Naive thymus-derived CD4-positive, alpha-beta T cell (primary cell): ENCODE data around the gene GNA12. TPM values are rescaled to one million over a fixed set of nuclear protein-coding genes. Genes with fewer than 3 reads are reported as not detected.
A peak's percentile ranks its signal among the peaks of the same experiment; 100 is the strongest.

Experiments
- ATAC-seq: fragments of 150-1000 bp; cut with Tn5 transposase; 2 replicates; pipeline ENCODE4 v1.10.0; 2021; ENCODE audit warnings: mild to moderate bottlenecking, moderate library complexity
- CTCF ChIA-PET: fragments of 350-600 bp; sonication (Branson Sonifier 250); formaldehyde crosslinking; loops from one replicate; lab custom pipeline; 2021; ENCODE audit warnings: antibody characterized with exemption; lab: Charles Lee
- POLR2A ChIA-PET: fragments of 350-600 bp; sonication (Branson Sonifier 250); formaldehyde crosslinking; loops from one replicate; lab custom pipeline; 2021; ENCODE audit warnings: antibody characterized with exemption, inconsistent platforms; lab: Charles Lee
- DNase-seq, 9 donors: peaks; one replicate each; pipeline versions ENCODE4 v3.0.0 to v3.0.0-alpha.2; 2020 to 2022; ENCODE audit warnings: mixed read lengths in 1 of 9
- H3K27ac ChIP-seq: one replicate; pipeline ENCODE4 v1.7.0; 2013; ENCODE audit warnings: mild to moderate bottlenecking, low read depth, low read length, moderate library complexity
- H3K27me3 ChIP-seq, 2 donors: one replicate each; pipeline ENCODE4 v1.7.0; 2013; ENCODE audit warnings: low read length in 2 of 2, mild to moderate bottlenecking in 2 of 2, moderate library complexity in 2 of 2; ENCODE audit not compliant: control insufficient read depth in 2 of 2, insufficient read depth in 2 of 2
- H3K36me3 ChIP-seq, 3 experiments: 1 replicate in 2 of 3; 2 replicates in 1 of 3; pipeline ENCODE4 v1.7.0; 2013; ENCODE audit warnings: low read length in 3 of 3, mild to moderate bottlenecking in 3 of 3, moderate library complexity in 1 of 3; ENCODE audit not compliant: insufficient read depth in 3 of 3, control insufficient read depth in 2 of 3
- H3K4me1 ChIP-seq, 2 donors: one replicate each; pipeline ENCODE4 v1.7.0; 2013; ENCODE audit warnings: low read length in 2 of 2, mild to moderate bottlenecking in 2 of 2, moderate library complexity in 1 of 2; ENCODE audit not compliant: control insufficient read depth in 2 of 2, insufficient read depth in 2 of 2
- H3K4me3 ChIP-seq: 2 replicates; pipeline ENCODE4 v1.7.0; 2013; ENCODE audit warnings: mild to moderate bottlenecking, low read length
- H3K9me3 ChIP-seq, 3 experiments: 1 replicate in 2 of 3; 2 replicates in 1 of 3; pipeline ENCODE4 v1.7.0; 2013; ENCODE audit warnings: low read length in 3 of 3; ENCODE audit not compliant: control insufficient read depth in 2 of 3
- H3K27ac Mint-ChIP-seq, 9 donors: one replicate each; pipeline ENCODE4 v1.8.0; 2020 to 2022; ENCODE audit warnings: mixed read lengths in 9 of 9, mild to moderate bottlenecking in 8 of 9, moderate library complexity in 5 of 9, inconsistent platforms in 2 of 9
- H3K27me3 Mint-ChIP-seq, 5 donors: one replicate each; pipeline ENCODE4 v1.8.0; 2021 to 2022; ENCODE audit warnings: mixed read lengths in 5 of 5, mild to moderate bottlenecking in 1 of 5
- H3K36me3 Mint-ChIP-seq, 5 donors: one replicate each; pipeline ENCODE4 v1.8.0; 2020 to 2022; ENCODE audit warnings: mixed read lengths in 5 of 5, mild to moderate bottlenecking in 3 of 5, inconsistent platforms in 1 of 5
- H3K4me1 Mint-ChIP-seq, 7 donors: one replicate each; pipeline ENCODE4 v1.8.0; 2020 to 2022; ENCODE audit warnings: mixed read lengths in 7 of 7, mild to moderate bottlenecking in 3 of 7, inconsistent platforms in 1 of 7
- H3K4me3 Mint-ChIP-seq, 10 donors: one replicate each; pipeline ENCODE4 v1.8.0; 2020 to 2022; ENCODE audit warnings: mild to moderate bottlenecking in 10 of 10, mixed read lengths in 10 of 10, moderate library complexity in 6 of 10, inconsistent platforms in 2 of 10
- H3K9me3 Mint-ChIP-seq, 11 donors: one replicate each; pipeline ENCODE4 v1.8.0; 2020 to 2022; ENCODE audit warnings: mixed read lengths in 11 of 11, mild to moderate bottlenecking in 4 of 11, inconsistent platforms in 1 of 11, moderate library complexity in 1 of 11
- intact Hi-C, 2 donors: fragments of 100-400 bp; cut with micrococcal nuclease; formaldehyde crosslinking; loops; one replicate each; pipeline ENCODE4 v1.15.1; 2023
- polyA plus RNA-seq, 2 donors: library from polyadenylated mRNA; unstranded; fragments of 300-500 nt; fragmentation: Illumina TruSeq; gene quantifications; one replicate each; pipeline ENCODE4 v1.2.3, GENCODE V29; 2021
- total RNA-seq, 6 experiments: library from RNA in 5 of 6; stranded (reverse) in 5 of 6; gene quantifications; 1 replicate in 5 of 6; 2 replicates in 1 of 6; pipeline ENCODE4 v1.2.3 and lab custom pipeline; 2021 to 2026

Gene GNA12
- total and polyA plus RNA-seq, 7 experiments from 2014 or later = 4.2 to 25.7 (median 18.5) TPM

DNA sequence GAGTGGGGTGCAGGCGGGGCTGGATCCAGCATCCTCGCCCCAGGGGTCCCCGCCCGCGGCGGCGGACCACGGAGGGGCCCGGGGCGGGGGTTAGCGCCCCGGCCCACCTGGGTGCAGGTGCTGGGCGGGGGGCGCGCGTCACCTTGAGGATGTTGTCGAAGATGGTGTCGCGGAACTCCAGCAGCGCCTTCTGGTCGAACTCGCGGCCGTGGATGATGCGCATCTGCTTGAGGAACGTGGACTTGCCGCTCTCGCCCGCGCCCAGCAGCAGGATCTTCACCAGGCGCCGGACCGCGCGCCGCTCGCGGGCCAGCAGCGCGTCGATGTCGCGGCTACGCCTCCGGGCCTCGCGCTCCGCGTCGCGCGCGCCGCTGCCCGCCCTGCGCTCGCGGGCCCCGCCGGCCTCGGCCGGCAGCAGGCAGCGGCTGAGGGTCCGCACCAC is 376 bp downstream of the GNA12 start:
- Mint-ChIP-seq H3K27ac (peak overlapping the region in 3 of 9 donors; percentile 57 to 76 (median 71)), H3K27me3 (no peaks in the 10 kb centered on the region), H3K4me1 (peaks cover 24 to 53% (median 50%) of the 10 kb centered on the region in 7 donors), H3K4me3 (peak overlapping the region; percentile 56 to 91 (median 80)), H3K36me3 (peaks cover 6 to 20% (median 14%) of the 10 kb centered on the region in 5 donors), H3K9me3 (no peaks in the 10 kb centered on the region)
- peak overlapping the region; percentile 59 for H3K27ac ChIP-seq
- no peaks in the 10 kb centered on the region for H3K9me3 ChIP-seq
- H3K4me1 ChIP-seq = peaks cover 12% of the 10 kb centered on the region in 2 donors
- H3K36me3 ChIP-seq = no peaks in the 10 kb centered on the region
- ATAC-seq = peak; percentile 18
- no peaks in the 10 kb centered on the region for H3K27me3 ChIP-seq
- intact Hi-C loops = loop anchor here (1.0 to 5.0 kb wide), 5 partner anchors 20 to 286 kb away; partner anchors contain the start of genes BRAT1 (in 1 of the 2), IQCE (in 1 of the 2) and TTYH3 (in 1 of the 2)
- ChIA-PET CTCF (no interaction called here), POLR2A (no interaction called here)
- peak in 6 of 9 donors; percentile 12 to 36 (median 25) for DNase-seq
- H3K4me3 ChIP-seq = peak overlapping the region; percentile 45

DNA sequence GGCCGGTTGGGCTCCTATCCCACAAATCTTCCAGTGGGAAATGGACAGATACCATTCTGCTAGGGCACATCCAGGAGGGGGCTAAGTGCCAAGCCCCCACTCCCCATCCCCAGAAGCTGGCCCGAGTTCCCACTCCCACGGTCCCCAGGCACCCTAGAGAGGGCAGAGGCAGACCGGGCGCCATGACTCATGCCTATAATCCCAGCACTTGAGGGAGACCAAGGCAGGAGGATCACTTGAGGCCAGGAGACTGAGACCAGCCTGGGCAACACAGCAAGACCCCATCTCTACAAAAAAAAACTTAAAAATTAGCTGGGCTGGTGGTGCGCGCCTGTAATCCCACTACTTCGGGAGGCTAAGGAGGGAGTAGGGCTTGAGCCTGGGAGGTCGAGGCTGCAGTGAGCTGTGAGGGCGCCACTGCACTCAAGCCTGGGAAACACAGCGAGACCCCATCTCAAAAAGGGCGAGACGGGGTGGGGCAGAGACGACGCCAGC is 870 bp downstream of the GNA12 start:
- no peaks in the 10 kb centered on the region for H3K36me3 ChIP-seq
- CTCF ChIA-PET = no interaction called here
- intact Hi-C loops = loop anchor here in 1 of 2 donors (5.0 kb wide), 2 partner anchors 126 to 286 kb away; partner anchors contain the start of genes BRAT1 and IQCE
- Mint-ChIP-seq H3K27ac (peak overlapping the region in 8 of 9 donors; percentile 57 to 86 (median 73)), H3K4me1 (peaks cover 25 to 58% (median 53%) of the 10 kb centered on the region in 7 donors), H3K9me3 (no peaks in the 10 kb centered on the region), H3K36me3 (peaks cover 7 to 22% (median 17%) of the 10 kb centered on the region in 5 donors), H3K27me3 (no peaks in the 10 kb centered on the region), H3K4me3 (peak overlapping the region; percentile 68 to 91 (median 82))
- H3K27me3 ChIP-seq = no peaks in the 10 kb centered on the region
- DNase-seq (no peak), ATAC-seq (no peak)
- POLR2A ChIA-PET = interaction anchor here (0.5 kb wide), 1 partner anchor 426 kb away, joined by 3 read pairs; no protein-coding TSS in a partner anchor
- H3K9me3 ChIP-seq = no peaks in the 10 kb centered on the region
- H3K4me1 ChIP-seq = peaks cover 12% of the 10 kb centered on the region in 2 donors
- peak overlapping the region; percentile 59 for H3K27ac ChIP-seq
- H3K4me3 ChIP-seq = peak overlapping the region; percentile 45

- DNase-seq = no peak
- peaks cover 12 to 18% of the 10 kb centered on the region in 2 donors for H3K4me1 ChIP-seq
- no peak overlapping the region for H3K27ac ChIP-seq
- H3K27me3 ChIP-seq = no peaks in the 10 kb centered on the region
- Mint-ChIP-seq H3K9me3 (no peaks in the 10 kb centered on the region), H3K27me3 (no peaks in the 10 kb centered on the region), H3K36me3 (peaks cover 7 to 26% (median 20%) of the 10 kb centered on the region in 5 donors), H3K4me3 (peak overlapping the region in 7 of 10 donors; percentile 29 to 91 (median 79)), H3K4me1 (peaks cover 34 to 69% (median 64%) of the 10 kb centered on the region in 7 donors), H3K27ac (peak overlapping the region in 2 of 9 donors; percentile 33 to 59)
- no peak for ATAC-seq
- ChIA-PET POLR2A (interaction anchor here (0.6 kb wide), 1 partner anchor 81 kb away, joined by 3 read pairs; no protein-coding TSS in a partner anchor), CTCF (interaction anchor here (0.6 kb wide), 1 partner anchor 66 kb away, joined by 3 read pairs; no protein-coding TSS in a partner anchor)
- no peak overlapping the region for H3K4me3 ChIP-seq
- H3K36me3 ChIP-seq = no peaks in the 10 kb centered on the region
- no peaks in the 10 kb centered on the region for H3K9me3 ChIP-seq
- intact Hi-C loops = loop anchor here in 1 of 2 donors (5.0 kb wide), 2 partner anchors 125 to 285 kb away; partner anchors contain the start of genes BRAT1 and IQCE
Observed at GRCh38 chr7:2841907-2842306, 2.2 kb downstream of the GNA12 start.

DNA sequence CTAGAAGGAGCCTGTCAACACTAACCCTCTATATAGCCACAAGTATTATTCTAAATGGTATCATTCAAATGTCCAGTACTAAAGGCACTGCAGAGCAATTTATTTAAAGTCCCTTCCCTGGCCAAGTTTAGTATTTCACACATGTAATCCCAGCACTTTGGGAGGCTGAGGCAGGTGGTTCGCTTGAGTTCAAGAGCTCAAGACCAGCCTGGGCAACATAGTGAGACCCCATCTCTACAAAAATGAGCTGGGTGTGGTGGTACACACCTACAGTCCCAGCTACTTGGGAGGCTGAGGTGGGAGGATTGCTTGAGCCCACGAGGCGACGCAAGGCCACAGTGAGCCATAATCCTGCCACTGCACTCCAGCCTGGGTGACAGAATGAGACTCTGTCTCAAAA is 3.6 kb downstream of the GNA12 start:
- Histone ChIP-seq H3K4me1 (peaks cover 12 to 18% of the 10 kb centered on the region in 2 donors), H3K9me3 (no peaks in the 10 kb centered on the region)
- H3K4me3 Mint-ChIP-seq = peak overlapping the region in 1 of 10 donors; percentile 44

GRCh38 chr7:2838873-2839578 is 5.1 kb downstream of the GNA12 start:
- no peaks in the 10 kb centered on the region for H3K9me3 Mint-ChIP-seq
- ChIA-PET CTCF (no interaction called here), POLR2A (no interaction called here)
- H3K27ac ChIP-seq = no peak overlapping the region
- H3K27ac Mint-ChIP-seq = peak overlapping the region in 2 of 9 donors; percentile 1 to 31
- DNase-seq = no peak
- no peaks in the 10 kb centered on the region for H3K9me3 ChIP-seq
- H3K4me3 Mint-ChIP-seq = peak overlapping the region in 2 of 10 donors; percentile 16 to 43
- H3K36me3 ChIP-seq = no peaks in the 10 kb centered on the region
- ATAC-seq = no peak
- H3K27me3 Mint-ChIP-seq = no peaks in the 10 kb centered on the region
- H3K4me3 ChIP-seq = no peak overlapping the region
- peaks cover 7 to 13% of the 10 kb centered on the region in 2 donors for H3K4me1 ChIP-seq
- intact Hi-C loops = no loop called here
- no peaks in the 10 kb centered on the region for H3K27me3 ChIP-seq
- peaks cover 39 to 74% (median 58%) of the 10 kb centered on the region in 7 donors for H3K4me1 Mint-ChIP-seq
- peaks cover 16 to 40% (median 25%) of the 10 kb centered on the region in 5 donors for H3K36me3 Mint-ChIP-seq

More for the DNA sequence above, 3.6 kb downstream of the GNA12 start:
- Mint-ChIP-seq H3K9me3 (no peaks in the 10 kb centered on the region), H3K27me3 (no peaks in the 10 kb centered on the region), H3K4me1 (peaks cover 34 to 77% (median 66%) of the 10 kb centered on the region in 7 donors), H3K27ac (peak overlapping the region in 2 of 9 donors; percentile 10 to 50), H3K36me3 (peaks cover 10 to 34% (median 20%) of the 10 kb centered on the region in 5 donors)
- CTCF ChIA-PET = no interaction called here
- H3K27ac ChIP-seq = no peak overlapping the region
- ATAC-seq = no peak
- intact Hi-C loops = loop anchor here in 1 of 2 donors (5.0 kb wide), 2 partner anchors 123 to 283 kb away; partner anchors contain the start of genes BRAT1 and IQCE
- POLR2A ChIA-PET = interaction anchor here (1.0 kb wide), 1 partner anchor 15 kb away, joined by 3 read pairs; no protein-coding TSS in a partner anchor
- no peaks in the 10 kb centered on the region for H3K27me3 ChIP-seq
- no peaks in the 10 kb centered on the region for H3K36me3 ChIP-seq
- DNase-seq = no peak
- no peak overlapping the region for H3K4me3 ChIP-seq

DNA sequence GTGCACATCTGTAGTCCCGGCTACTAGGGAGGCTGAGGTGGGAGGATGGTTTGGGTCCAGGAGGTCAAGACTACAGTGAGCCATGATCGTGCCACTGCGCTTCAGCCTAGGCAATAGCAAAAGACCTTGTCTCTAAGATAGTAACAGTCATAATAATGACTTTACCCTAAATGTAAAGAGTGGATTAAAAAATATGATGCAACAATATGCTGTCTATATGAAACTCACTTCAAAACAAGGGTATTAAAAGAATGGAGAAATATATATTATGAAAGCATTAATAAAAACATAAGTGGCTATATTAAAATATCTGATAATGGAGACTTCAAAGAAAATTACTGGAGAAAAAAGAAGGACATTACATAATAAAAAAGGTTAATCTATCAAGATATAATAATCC is 5.7 kb downstream of the GNA12 start:
- no peaks in the 10 kb centered on the region for H3K27me3 ChIP-seq
- POLR2A ChIA-PET = no interaction called here
- peaks cover 7 to 12% of the 10 kb centered on the region in 2 donors for H3K4me1 ChIP-seq
- CTCF ChIA-PET = no interaction called here
- no peaks in the 10 kb centered on the region for H3K27me3 Mint-ChIP-seq
- ATAC-seq (no peak), DNase-seq (no peak)
- H3K4me1 Mint-ChIP-seq = peaks cover 39 to 74% (median 58%) of the 10 kb centered on the region in 7 donors
- H3K27ac ChIP-seq = no peak overlapping the region
- intact Hi-C loops = no loop called here
- H3K36me3 ChIP-seq = no peaks in the 10 kb centered on the region
- H3K27ac Mint-ChIP-seq = peak overlapping the region in 1 of 9 donors; percentile 31
- no peak overlapping the region for H3K4me3 Mint-ChIP-seq
- H3K9me3 ChIP-seq = no peaks in the 10 kb centered on the region
- peaks cover 16 to 41% (median 25%) of the 10 kb centered on the region in 5 donors for H3K36me3 Mint-ChIP-seq
- H3K4me3 ChIP-seq = no peak overlapping the region
- no peaks in the 10 kb centered on the region for H3K9me3 Mint-ChIP-seq
